IPS-18a (cell line): ENCODE data around the gene TMEM255B.
"Not testable (repeated sequence)": the region's sequence is repeated elsewhere in the genome, so short reads cannot be mapped to it uniquely, and the experiment has no call there.

Source experiments
- H3K27ac ChIP-seq: one replicate; pipeline ENCODE4 v1.5.1; 2013; ENCODE audit warnings: low read length
- H3K27me3 ChIP-seq: one replicate; pipeline ENCODE4 v1.6.1; 2013; ENCODE audit warnings: mild to moderate bottlenecking, low read length; ENCODE audit not compliant: control insufficient read depth, insufficient read depth
- H3K36me3 ChIP-seq: one replicate; pipeline ENCODE4 v1.6.1; 2013; ENCODE audit warnings: low read depth, low read length; ENCODE audit not compliant: control insufficient read depth
- H3K4me1 ChIP-seq: one replicate; pipeline ENCODE4 v1.6.1; 2013; ENCODE audit warnings: low read depth, low read length; ENCODE audit not compliant: control insufficient read depth
- H3K4me3 ChIP-seq: one replicate; pipeline ENCODE4 v1.5.1; 2013; ENCODE audit warnings: low read length
- H3K9ac ChIP-seq: one replicate; pipeline ENCODE4 v1.6.1; 2013; ENCODE audit warnings: mild to moderate bottlenecking, low read length, moderate library complexity
- H3K9me3 ChIP-seq: one replicate; pipeline ENCODE4 v1.6.1; 2013; ENCODE audit warnings: low read depth, low read length; ENCODE audit not compliant: control insufficient read depth

The TMEM255B gene

GRCh38 chr13:113758651-113759524 is at the start of gene TMEM255B:
TSS of gene TMEM255B (plus strand) at chr13:113759226. CDS start at chr13:113759270, 44 bp downstream.
- peaks cover 7% of the 10 kb centered on the region for H3K4me1 ChIP-seq
- peak within 1 kb of the TSS; percentile 22 for H3K9ac ChIP-seq

GRCh38 chr13:113722921-113723320 is 36.1 kb upstream of the TMEM255B start:
- Histone ChIP-seq H3K4me1 (peaks cover 5% of the 10 kb centered on the region), H3K27ac (no peak overlapping the region), H3K27me3 (no peaks in the 10 kb centered on the region)

More at GRCh38 chr13:113758651-113759524, at the start of gene TMEM255B:
- H3K4me3 ChIP-seq = peak within 1 kb of the TSS; percentile 82
- H3K27me3 ChIP-seq = peaks cover 46% of the 10 kb centered on the region
- H3K27ac ChIP-seq = no peak within 1 kb of the TSS
- H3K36me3 ChIP-seq = no peaks in the 10 kb centered on the region
- H3K9me3 ChIP-seq = no peaks in the 10 kb centered on the region

GRCh38 chr13:113723410-113724015 is 35.5 kb upstream of the TMEM255B start:
- no peak overlapping the region for H3K4me3 ChIP-seq
- H3K36me3 ChIP-seq = no peaks in the 10 kb centered on the region
- H3K9ac ChIP-seq = no peak overlapping the region

More at GRCh38 chr13:113722921-113723320, 36.1 kb upstream of the TMEM255B start:
- no peaks in the 10 kb centered on the region for H3K36me3 ChIP-seq
- no peaks in the 10 kb centered on the region for H3K9me3 ChIP-seq
- H3K9ac ChIP-seq = no peak overlapping the region
- no peak overlapping the region for H3K4me3 ChIP-seq

GRCh38 chr13:113724016-113724758 is 34.8 kb upstream of the TMEM255B start:
- peak overlapping the region; percentile 54 for H3K4me3 ChIP-seq
- H3K9me3 ChIP-seq = no peaks in the 10 kb centered on the region
- peaks cover 5% of the 10 kb centered on the region for H3K4me1 ChIP-seq
- no peaks in the 10 kb centered on the region for H3K27me3 ChIP-seq
- H3K27ac ChIP-seq = no peak overlapping the region
- H3K36me3 ChIP-seq = no peaks in the 10 kb centered on the region
- no peak overlapping the region for H3K9ac ChIP-seq

More at GRCh38 chr13:113723410-113724015, 35.5 kb upstream of the TMEM255B start:
- peaks cover 5% of the 10 kb centered on the region for H3K4me1 ChIP-seq
- H3K27ac ChIP-seq = no peak overlapping the region
- no peaks in the 10 kb centered on the region for H3K9me3 ChIP-seq
- H3K27me3 ChIP-seq = no peaks in the 10 kb centered on the region

- H3K9ac ChIP-seq = no peak overlapping the region
- peaks cover 5% of the 10 kb centered on the region for H3K4me1 ChIP-seq
- H3K4me3 ChIP-seq = peak overlapping the region; percentile 54
- H3K27ac ChIP-seq = no peak overlapping the region
- no peaks in the 10 kb centered on the region for H3K36me3 ChIP-seq
- no peaks in the 10 kb centered on the region for H3K9me3 ChIP-seq
- H3K27me3 ChIP-seq = no peaks in the 10 kb centered on the region
Measured at GRCh38 chr13:113724780-113725315, 34.2 kb upstream of the TMEM255B start.

GRCh38 chr13:113725329-113726105 is 33.5 kb upstream of the TMEM255B start:
- H3K27ac ChIP-seq, H3K36me3 ChIP-seq, H3K4me1 ChIP-seq, H3K27me3 ChIP-seq, H3K4me3 ChIP-seq, H3K9me3 ChIP-seq, H3K9ac ChIP-seq: not testable (repeated sequence)

- not testable (repeated sequence) for H3K9ac ChIP-seq, H3K9me3 ChIP-seq, H3K27ac ChIP-seq, H3K4me1 ChIP-seq, H3K27me3 ChIP-seq, H3K36me3 ChIP-seq
- peak overlapping the region; percentile 40 for H3K4me3 ChIP-seq
Measured at GRCh38 chr13:113726106-113726821, 32.8 kb upstream of the TMEM255B start.

GRCh38 chr13:113726961-113727411 is 32.0 kb upstream of the TMEM255B start:
- Histone ChIP-seq H3K9ac (no peak overlapping the region), H3K27me3 (no peaks in the 10 kb centered on the region), H3K36me3 (no peaks in the 10 kb centered on the region), H3K9me3 (no peaks in the 10 kb centered on the region), H3K4me1 (peaks cover 5% of the 10 kb centered on the region), H3K27ac (no peak overlapping the region), H3K4me3 (peak overlapping the region; percentile 40)

- no peak overlapping the region for H3K27ac ChIP-seq
- H3K36me3 ChIP-seq = no peaks in the 10 kb centered on the region
- no peak overlapping the region for H3K9ac ChIP-seq
- no peak overlapping the region for H3K4me3 ChIP-seq
- no peaks in the 10 kb centered on the region for H3K27me3 ChIP-seq
- no peaks in the 10 kb centered on the region for H3K9me3 ChIP-seq
- peaks cover 5% of the 10 kb centered on the region for H3K4me1 ChIP-seq
Measured at GRCh38 chr13:113728571-113729054, 30.4 kb upstream of the TMEM255B start.
